M059J (cell line): ENCODE results near the gene ITPR1. TPM values are rescaled to one million over a fixed set of nuclear protein-coding genes. Genes with fewer than 3 reads are reported as not detected.
A peak's percentile ranks its signal among the peaks of the same experiment; 100 is the strongest.

Experiments used
- DNase-seq: peaks from one replicate; pipeline ENCODE4 v3.0.0-alpha.2; 2012; ENCODE audit warnings: low read depth
- total RNA-seq: library from RNA; depleted of rRNA; stranded (reverse); fragments of >200 nt; shearing (Covaris generic); gene quantifications from 2 replicates; pipeline ENCODE4 v1.2.3, GENCODE V29; 2014

ITPR1 gene
- total RNA-seq, 1 experiment from 2014 or later = 6.2 TPM

DNA sequence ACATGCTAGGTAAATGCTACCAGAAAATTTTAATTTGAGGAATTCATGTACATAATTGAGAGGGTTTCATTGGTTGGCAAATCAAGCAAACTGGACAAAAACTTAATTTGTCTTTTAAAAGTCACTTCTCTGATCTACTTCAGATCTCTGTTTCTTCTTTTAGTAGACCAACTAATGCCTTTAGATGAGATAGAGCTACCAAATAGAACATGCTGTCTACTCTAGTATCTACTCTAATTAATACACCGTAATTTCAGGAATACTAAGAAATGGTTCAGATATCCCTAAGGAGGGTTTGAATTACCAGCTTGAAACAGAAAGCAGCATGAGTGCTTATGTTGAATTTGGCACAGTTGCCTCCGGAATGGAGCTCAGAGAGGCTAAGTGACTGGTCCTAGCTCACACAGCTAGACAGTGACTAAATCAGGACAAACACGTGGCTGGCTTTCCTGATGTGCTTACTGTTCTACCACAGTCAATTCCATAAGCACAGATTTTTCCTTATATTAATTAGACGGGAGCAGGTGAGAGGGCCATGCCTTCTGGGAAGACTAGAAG is 225.1 kb downstream of the ITPR1 start:
- no peak for DNase-seq

DNA sequence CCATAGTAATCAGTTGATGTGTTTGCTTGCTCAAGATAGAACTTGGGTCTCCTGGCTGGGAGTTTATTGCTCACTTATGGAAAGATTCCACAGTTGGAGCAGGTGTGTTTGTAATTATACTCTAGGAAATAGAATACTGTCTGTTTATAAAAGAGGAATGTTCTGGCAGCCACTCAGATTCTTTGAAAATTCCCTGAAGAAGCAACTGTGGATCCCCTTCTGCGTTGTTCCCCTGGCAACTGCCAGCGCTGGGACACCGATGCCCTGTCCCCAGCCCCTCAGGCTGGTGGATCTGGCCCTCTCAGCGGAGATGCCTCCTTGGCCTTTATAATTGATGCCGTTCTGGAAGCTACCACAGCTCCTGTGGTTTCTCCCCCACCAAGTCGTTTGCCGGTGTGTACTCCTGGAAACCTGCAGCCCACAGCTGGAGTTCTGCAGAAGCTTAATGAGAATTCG is 225.9 kb downstream of the ITPR1 start:
- no peak for DNase-seq

DNA sequence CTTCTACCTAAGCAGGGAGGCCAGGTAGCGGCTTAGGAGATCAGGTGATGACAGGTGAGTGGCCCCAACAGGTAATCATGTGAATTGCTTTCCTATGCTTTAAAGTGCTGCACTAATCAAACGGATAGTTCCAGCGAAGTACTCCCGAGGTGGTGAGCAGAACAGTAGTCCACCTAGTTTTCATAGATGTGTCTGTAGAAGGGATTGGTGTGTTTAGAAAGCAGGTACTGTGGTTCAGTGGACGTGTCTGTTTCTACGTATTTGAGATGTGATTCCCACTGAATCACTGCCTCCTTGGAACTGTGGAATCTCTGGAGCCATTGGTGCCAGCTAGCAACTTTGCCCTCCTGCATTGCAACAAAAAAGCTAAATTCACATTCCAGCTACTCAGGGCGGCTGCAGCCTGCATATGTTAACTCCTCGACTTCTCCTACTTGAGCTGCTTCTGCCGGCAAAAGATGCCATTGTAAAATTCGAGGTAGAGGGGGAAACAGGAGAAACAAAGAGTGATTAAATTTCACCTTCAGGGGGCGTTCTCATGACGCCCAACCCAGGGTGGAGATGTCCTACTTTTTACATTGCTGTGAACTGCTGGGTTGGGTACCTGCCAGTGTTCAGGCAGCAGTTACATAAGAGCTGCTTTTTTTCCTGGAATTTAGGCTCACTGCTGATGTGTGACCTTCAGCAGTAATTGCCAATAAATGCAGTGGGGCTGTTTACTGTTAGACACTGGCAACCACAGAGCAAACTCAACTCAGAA is 227.3 kb downstream of the ITPR1 start:
- DNase-seq = peak; percentile 80

GRCh38 chr3:4721511-4721911 is 228.4 kb downstream of the ITPR1 start:
- peak; percentile 89 for DNase-seq

DNA sequence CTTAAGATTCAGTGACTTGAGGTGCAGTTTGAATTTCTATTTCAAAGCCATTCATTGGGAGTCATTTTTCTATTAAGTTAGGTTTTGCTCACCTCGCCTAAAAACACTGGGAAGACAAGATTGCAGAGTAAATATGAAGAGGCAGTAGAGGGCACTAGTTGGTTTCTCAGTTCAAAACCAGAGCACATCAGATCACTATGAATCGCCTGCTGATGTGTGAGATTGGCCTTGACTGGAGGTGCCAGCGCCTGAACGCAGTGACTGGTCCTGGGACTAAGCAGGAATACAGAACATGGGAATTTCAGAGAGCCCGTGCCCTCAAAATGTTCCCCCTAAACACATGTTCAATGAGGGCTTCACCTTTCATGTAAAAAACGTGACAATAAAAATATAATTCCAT is 229.0 kb downstream of the ITPR1 start:
- peak; percentile 80 for DNase-seq

- DNase-seq = no peak
Observed at GRCh38 chr3:4724051-4724629, 231.0 kb downstream of the ITPR1 start.

GRCh38 chr3:4726549-4726948 is 233.4 kb downstream of the ITPR1 start:
- DNase-seq = no peak

- DNase-seq = no peak
Observed at GRCh38 chr3:4729061-4729973, 236.2 kb downstream of the ITPR1 start.

DNA sequence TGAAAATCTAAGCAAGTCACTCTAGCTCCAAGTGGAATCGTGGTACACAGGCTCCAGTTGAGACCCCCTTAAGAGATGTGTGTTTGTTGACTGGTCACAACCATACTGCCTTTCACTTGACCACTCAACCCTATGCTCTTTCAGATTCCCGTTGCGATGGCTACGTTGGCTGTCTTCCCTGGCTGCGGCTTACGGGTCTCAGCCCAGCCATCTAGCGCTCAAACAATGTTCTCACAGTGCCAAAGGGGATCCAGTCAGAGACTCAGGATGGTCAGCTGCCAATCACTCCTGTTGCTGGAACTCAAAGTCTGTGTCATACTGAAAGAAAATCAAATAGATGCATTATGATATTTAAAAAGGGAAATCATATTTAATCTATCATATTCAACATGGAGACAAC is 237.6 kb downstream of the ITPR1 start:
- peak; percentile 71 for DNase-seq

DNA sequence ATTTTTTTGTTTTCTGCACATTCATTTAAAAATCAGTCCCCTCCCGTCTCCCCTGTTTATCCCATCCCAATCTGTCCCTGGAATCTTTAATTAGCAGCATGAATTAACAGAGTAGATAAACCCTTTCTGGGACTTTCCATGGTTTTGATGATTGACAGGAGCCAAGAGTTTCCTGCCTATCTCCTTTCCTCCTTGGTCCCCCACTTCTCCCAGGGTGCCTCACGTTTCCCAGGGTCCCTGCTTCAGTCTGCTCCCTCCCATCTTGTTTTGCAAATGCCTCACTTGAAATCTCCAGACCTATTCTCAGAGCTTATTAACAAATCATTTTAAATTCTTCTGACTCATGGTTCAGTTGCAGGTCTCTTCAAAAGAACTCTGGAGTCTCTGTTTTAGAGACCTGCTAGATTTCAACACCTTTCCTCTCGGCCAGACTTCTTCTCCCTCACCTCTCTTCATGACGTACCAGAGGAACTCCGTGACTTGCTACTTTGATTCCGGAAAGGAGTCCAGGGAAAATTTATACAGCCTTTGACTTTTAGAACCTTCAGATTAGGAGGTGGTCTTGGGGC is 238.5 kb downstream of the ITPR1 start:
- DNase-seq = no peak

DNA sequence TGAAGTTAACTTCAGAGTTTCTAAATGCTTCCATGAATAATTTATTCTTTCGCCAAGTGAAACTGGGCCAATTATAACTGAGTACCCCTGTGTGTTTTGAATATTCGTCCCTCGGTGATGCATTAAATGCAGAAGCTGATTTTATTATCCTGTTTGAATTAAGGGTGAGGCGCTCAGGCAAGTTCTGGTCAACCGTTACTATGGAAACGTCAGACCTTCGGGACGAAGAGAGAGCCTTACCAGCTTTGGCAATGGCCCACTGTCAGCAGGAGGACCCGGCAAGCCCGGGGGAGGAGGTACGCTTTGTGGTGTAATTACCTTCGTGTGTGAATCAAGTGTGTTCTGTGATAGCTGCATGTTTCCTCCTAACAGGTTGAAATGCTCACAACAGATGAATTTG is 239.8 kb downstream of the ITPR1 start:
- no peak for DNase-seq

- DNase-seq = no peak
Observed at GRCh38 chr3:4734454-4734853, 241.3 kb downstream of the ITPR1 start.

DNA sequence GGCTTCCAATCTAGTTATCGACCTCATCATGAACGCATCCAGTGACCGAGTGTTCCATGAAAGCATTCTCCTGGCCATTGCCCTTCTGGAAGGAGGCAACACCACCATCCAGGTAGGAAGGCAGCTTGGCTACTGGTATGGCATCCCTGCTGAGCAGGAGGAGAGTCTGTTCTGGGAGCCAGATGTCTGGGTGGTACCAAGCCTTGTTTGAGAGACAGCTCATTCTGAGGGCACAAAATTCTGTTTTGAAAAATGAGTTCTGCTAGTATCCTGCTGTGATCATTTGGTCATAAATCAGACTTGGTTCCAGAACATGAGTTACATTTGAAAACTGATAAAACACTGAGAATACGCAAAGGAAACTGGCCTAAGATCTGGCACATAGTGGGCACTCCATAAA is 242.1 kb downstream of the ITPR1 start:
- DNase-seq = no peak

GRCh38 chr3:4736284-4736861 is 243.2 kb downstream of the ITPR1 start:
- DNase-seq = no peak

- peak; percentile 83 for DNase-seq
Observed at GRCh38 chr3:4738737-4739274, 245.7 kb downstream of the ITPR1 start.

GRCh38 chr3:4739289-4740236 is 246.4 kb downstream of the ITPR1 start:
- DNase-seq = no peak

- DNase-seq = no peak
Observed at GRCh38 chr3:4740397-4741105, 247.4 kb downstream of the ITPR1 start.

DNA sequence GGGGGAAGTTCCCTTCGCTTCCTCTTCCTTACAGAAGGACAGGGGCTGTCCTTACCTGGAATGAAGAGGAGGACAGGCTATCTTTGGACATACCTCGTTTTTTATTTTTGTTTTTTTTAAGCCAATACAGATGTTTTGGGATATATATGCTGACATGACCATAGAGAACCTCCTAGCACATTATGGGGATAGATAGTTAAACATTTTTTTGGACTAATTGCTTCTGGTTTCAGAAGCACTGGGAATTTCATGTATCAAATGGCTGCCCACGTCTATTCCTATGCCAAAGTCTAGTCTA is 247.9 kb downstream of the ITPR1 start:
- no peak for DNase-seq
